NCI-H146 (cell line): Measurements from ENCODE around the gene PXT1.
A peak's percentile ranks its signal among the peaks of the same experiment; 100 is the strongest.
"Not testable (repeated sequence)": the region's sequence is repeated elsewhere in the genome, so short reads cannot be mapped to it uniquely, and the experiment has no call there.

Experiments used
- DNase-seq: peaks from one replicate; lab custom pipeline; 2025; lab: John Stamatoyannopoulos, UW

Gene PXT1

DNA sequence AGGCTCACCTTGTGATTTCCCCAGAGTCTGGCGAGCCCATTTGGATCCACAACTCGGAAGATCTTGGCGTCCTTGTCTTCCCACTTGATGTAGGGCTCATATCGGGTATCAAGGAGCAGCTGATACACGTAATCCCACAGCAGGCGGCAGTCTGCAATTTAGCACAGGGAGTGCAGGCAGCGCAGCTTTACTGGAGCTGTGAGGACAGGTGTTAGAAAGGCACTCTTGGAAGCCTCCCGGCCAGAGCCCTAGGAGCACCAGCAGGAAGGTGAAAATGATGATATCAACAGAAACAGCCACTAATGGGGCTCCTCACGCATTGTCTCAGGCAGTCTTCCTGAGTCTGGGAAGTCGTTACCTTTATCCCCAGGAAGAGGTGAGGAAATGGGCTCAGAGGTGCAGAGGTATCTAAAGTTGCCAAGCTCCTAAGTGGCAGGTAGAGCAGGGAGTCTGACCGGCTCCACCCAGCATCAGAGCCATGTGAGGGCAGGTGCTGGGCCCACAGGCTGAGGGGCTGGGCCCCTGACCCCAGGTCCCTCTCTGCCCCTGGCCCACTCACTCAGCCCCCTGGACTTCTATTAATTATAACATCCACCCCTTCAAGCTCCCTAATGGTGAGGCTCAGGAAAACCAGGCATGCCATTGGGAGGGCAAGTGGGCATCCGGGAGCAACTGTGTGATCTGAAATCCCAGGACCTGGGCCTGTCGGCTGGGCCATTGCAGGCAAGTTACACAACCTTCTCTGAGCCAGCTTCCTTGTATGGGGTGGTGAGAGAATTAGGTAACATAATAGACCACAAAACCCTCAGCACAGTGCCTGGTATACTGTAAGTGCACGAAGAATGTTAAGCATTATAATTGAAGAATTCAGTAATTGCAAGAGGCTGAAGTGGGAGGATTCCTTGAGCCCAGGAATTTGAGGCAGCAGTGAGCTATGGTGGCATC is 73.5 kb downstream of the PXT1 start:
- DNase-seq = peak; percentile 92

DNA sequence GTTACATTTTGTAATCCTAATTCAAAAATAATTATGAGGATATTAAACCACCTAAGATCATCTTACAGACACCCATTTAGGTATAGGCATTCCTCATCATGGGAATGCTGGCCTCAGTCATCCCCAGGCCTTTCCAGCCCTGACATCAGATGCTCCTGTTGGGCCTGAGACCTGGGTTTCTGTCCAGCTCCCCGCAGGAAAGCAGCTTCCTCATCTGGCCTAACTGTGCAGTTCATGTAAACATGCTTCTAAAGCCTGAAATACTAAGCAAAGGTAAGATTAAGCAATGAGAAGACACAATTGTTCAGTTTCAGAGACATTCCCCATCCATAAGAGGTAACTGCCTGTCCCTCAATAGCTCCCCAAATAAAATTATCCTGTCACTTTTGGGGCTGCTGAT is 74.2 kb downstream of the PXT1 start:
- no peak for DNase-seq

DNA sequence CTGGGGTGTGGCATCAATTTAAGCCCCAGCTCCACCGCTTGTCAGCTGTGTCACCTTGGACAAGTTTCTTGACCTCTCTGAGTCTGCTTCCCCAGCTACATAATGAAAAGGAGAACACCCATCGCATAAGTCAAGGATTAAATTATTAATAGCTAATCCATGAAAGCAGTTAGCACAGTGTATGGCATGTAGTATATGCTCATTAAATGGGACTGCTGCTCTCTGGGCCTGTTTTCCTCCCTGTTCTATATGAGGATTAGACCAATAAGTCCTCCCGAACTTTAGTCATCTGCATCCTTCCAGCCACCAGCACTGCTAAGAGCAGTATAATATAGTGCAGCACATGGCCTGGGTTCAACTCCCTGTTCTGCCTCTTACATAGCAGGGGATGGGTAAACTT is 74.9 kb downstream of the PXT1 start:
- DNase-seq = no peak

DNA sequence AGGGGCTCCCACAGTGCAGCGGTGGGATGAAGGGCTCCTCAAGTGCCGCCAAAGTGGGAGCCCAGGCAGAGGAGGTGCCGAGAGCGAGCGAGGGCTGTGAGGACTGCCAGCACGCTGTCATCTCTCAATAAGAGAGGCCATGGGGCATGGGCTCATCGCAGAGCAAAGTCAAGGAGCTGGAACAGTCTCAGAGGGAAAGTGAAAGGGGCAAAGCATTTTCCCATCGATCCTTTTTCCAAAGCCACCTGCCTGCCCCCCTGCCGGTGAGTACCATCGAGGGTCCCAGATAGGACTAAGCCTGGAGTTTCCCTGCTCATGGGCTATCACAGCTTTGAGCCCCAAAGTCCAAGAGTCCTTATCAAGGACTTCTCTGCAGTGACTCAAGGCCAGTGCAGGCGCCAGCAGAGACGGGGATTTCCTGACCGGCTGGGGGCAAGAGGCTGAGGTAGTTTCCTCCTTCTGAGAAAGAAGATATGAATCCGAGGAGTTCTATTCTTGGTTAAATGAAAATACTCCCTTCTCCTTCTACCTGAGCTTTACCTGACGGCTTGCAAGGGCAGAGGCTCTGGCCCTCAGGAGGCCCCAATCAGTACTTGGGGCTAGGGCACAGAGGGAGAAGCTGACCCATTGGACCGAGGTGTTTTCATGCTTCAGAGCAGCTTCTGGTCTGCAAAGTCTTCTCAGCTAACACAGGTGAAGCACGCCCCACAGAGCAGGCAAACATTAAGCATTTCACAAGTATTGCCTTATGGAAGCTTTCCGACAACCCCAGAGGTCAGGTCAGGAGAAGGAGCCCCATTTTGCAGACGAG is 77.8 kb downstream of the PXT1 start:
- DNase-seq = no peak

DNA sequence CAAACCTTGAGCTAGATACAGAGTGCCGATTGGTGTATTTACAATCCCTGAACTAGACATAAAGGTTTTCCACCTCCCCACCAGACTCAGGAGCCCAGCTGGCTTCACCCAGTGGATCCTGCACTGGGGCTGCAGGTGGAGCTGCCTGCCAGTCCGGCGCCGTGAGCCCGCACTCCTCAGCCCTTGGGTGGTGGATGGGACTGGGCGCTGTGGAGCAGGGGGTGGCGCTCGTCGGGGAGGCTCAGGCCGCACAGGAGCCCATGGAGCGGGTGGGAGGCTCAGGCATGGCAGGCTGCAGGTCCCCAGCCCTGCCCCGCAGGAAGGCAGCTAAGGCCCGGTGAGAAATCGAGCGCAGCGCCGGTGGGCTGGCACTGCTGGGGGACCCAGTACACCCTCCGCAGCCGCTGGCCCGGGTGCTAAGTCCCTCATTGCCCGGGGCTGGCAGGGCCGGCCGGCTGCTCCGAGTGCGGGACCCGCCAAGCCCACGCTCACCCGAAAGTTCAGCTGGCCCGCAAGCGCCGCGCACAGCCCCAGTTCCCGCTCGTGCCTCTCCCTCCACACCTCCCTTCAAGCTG is 78.5 kb downstream of the PXT1 start:
- DNase-seq = not testable (repeated sequence)

DNA sequence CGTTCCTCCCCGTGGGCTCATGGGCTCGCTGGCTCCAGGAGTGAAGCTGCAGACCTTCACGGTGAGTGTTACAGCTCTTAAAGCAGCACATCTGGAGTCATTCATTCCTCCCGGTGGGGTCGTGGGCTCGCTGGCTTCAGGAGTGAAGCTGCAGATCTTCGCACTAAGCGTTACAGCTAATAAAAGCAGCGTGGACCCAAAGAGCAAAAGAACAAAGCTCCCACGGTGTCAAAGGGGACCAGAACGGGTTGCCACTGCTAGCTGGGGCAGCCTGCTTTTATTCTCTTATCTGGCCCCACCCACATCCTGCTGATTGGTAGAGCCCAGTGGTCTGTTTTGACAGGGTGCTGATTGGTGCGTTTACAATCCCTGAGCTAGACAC is 79.3 kb downstream of the PXT1 start:
- DNase-seq = not testable (repeated sequence)

GRCh38 chr6:36362551-36363370 is 79.9 kb downstream of the PXT1 start:
- no peak for DNase-seq

GRCh38 chr6:36361071-36361470 is 81.6 kb downstream of the PXT1 start:
- no peak for DNase-seq

DNA sequence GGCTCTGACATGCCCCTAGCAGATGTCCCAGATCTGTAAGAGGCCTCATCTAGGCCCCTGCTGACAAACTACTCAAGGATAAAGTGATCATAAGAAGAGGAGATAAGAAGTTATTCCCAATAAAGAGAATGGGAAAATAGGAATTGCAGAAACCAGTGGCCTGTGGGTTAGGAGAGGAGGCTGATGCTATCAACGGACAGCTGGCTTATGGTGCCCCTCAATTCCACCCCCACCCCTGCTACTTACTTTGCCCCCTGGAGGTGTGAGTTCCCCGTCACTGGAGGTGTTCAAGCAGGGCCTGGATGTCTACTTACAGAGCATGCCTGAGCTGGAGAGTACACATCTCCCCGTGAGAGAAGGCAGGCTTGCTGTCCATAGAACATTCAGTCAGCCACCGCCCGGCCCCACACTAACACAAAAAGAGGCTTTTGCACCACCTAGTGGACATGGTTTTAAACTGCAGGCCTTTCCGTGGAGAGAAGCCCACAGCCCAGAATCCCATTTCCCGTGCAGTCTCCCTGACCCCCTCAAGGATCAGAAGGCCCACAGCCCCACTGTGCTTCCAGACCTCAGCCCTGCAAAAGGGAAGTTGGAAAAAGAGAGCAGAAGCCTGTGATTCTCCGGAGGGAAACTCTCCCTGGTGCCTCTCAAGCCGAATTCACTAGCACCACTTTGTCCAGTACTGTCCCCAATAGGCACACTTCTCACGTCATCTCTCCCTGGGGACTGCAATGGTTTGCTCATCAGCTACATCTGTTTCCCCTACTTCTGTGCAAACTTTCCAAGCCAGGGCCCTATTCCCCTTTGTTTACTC is 82.2 kb downstream of the PXT1 start:
- DNase-seq = peak; percentile 81

- no peak for DNase-seq
These were observed 84.3 kb downstream of the PXT1 start for GRCh38 chr6:36358226-36358915.

DNA sequence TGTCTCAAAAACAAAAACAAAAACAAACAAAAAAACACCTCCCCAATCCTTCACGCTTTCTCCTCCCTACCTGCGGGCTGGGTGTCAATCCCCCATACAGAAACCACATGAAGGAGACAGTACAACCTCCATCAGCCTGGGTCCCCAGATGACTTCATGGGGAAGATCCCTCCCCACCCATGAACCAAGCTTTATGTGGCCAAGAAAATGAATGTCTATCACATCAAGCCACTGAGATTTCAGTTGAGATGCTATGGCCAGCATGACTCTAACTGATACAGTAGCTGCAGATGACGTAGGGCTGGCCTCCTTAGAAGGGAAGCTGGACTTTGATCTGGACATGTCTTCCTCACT is 84.8 kb downstream of the PXT1 start:
- no peak for DNase-seq

DNA sequence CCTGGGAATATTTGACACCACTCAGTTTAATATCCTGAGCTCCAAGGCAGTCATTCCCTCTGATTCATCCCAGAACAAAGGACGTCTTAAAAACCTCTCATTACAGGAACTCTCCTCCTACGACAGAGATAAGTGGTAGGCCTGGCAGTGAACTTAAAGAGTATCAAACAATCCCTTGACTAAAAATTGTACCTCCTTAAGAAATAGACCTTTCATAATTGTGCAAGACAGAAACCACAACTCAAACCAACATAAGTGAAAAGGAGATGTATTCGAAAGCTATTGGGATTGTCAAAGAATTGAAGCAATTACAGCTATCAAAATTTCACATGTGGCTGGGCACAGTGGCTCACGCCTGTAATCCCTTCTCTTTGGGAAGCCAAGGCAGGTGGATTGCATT is 86.8 kb downstream of the PXT1 start:
- DNase-seq = no peak

DNA sequence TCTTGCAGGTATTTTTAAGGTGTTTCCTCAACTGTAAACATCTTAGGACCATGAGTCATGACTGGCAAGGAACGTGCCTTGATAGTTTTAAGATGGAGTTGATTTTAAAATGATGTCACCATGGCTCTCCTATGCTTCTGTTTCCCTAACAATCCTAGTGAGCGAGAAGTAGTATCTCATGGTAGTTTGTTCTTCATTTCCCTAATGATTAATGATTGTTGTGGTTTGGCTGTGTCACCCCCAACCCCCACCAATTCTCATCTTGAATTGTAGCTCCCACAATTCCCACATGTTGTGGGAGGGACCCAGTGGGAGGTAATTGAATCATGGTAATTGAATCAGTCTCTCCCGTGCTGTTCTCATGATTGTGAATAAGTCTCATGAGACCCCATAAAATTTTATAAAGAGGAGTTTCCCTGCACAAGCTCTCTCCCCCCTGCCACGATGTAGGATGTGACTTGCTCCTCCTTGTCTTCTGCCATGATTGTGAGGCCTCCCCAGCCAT is 89.2 kb downstream of the PXT1 start:
- no peak for DNase-seq

DNA sequence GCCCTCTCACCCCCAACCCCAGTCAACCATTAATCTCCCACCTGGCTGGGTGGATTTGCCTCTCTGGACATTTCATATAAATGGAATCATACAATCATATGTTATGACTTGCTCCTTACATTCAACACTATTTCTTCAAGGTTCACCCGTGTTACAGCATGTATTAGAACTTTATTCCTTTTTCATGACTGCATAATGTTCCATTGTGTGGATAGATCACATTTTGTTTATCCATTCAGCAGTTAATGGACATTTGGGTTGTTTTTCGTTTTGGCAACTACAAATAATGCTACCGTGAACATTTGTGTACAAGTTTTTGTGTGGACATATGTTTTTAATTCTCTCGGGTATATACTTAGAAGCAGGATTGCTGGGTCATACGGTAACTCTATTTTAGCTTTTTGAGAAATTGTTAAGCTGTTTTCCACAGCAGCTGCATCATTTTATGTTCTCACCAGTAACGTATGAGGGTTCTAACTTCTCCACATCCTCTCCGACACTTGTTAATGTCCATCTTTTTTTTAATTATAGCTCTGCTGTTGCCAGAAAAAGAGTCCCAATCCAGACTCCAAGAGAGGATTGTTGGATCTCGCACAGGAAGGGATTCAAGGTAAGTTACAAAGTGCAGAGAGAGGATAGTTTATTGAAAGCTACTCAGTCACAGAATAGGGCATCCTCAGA is 90.0 kb downstream of the PXT1 start:
- DNase-seq = no peak

DNA sequence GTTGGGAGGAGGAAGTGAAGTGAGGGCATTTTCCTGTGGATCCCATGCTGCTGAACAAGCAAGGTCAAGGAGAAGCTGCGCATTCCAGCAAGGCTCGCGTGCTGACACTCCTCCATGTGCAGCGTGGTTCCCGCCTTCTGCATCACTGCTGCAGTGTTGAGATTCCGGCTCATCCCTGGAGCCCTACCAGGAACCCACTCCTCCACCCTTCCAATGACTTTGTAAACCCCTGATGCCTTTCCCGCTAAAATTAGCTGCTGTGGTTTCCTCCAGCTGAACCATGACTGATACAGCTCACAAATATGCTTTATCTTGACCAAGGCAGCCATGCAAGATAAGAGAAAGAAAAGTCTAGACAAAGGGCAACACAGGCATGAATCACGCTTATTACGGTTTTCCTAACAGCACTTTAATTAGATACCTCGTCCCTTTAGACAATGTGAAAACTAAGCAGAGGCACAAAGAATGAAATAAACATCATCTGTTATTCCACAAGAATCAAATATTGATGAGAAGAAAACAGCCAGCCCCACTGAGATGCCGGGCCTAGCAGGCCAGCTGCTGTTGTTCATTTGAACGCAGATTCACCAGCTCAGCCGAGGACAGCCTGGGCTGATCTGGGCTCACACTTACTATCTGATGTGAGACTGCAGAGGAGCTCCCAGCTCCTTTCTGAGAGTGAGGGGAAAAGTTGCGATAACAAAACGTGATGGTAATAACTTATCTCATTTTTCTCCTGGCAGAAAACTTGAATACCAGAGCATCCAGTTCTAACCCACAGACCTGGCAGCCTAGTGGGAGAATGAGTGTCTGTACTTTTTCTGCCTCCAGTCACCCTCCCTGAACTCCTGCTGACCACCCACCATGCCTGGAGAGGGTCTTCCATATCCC is 91.7 kb downstream of the PXT1 start:
- DNase-seq = no peak

DNA sequence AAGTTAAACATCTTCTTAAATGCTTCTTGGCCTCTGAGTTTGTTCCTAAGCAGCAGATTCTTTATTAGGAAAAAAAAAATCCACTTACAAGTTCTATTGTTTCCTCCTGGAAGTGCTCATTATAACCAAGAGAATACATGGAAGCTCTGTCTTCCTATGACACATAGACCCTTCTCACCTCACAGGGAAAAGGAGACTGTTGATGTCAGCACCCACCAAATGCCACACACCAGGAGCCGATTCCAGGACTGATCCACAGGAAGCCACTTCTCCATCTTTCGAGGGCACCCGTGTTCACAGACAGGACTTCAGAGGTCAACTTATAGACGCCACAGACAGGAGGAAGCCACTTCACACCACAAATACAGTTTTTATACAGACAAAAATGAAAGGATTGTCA is 92.6 kb downstream of the PXT1 start:
- no peak for DNase-seq

GRCh38 chr6:36349240-36349639 is 93.4 kb downstream of the PXT1 start:
- peak; percentile 91 for DNase-seq

DNA sequence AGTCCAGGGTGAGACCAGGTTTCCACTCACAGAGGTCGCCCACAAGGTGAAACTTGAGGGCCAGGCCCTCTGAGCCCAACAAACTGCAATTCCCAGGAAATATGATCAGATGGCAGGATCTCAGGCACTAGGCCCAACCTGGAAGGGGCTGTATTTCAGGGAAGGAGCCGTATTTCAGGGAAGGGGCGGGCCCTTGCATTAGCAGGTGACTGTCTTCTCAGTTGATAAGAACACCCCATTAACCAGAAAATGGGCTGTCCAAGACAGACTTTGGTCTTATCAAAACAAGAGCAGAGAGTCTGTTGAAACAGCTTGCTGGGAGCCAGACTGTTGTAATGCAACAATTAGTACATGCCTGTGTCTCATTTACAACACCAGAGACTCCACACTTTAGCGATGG is 95.0 kb downstream of the PXT1 start:
- DNase-seq = no peak
